Colonic mucosa (tissue), 4 donors: ENCODE measurements around the gene ARHGEF16. TPM values are rescaled to one million over a fixed set of nuclear protein-coding genes. Genes with fewer than 3 reads are reported as not detected.

Experiments
- DNase-seq: peaks from one replicate; pipeline ENCODE4 v3.0.0-alpha.2; 2020
- H3K27ac ChIP-seq: fragments of 200-600 bp; one replicate; pipeline ENCODE4 v1.8.0; 2021
- H3K27me3 ChIP-seq: fragments of 200-600 bp; one replicate; pipeline ENCODE4 v1.8.0; 2021
- H3K36me3 ChIP-seq: fragments of 200-600 bp; one replicate; pipeline ENCODE4 v1.8.0; 2021
- H3K4me1 ChIP-seq: fragments of 200-600 bp; one replicate; pipeline ENCODE4 v1.8.0; 2021; ENCODE audit warnings: mild to moderate bottlenecking
- H3K4me3 ChIP-seq: fragments of 200-600 bp; one replicate; pipeline ENCODE4 v1.8.0; 2021
- H3K9ac ChIP-seq, 2 donors: one replicate each; pipeline ENCODE4 v1.7.0; 2013; ENCODE audit warnings: control low read depth in 2 of 2, low read depth in 2 of 2, low read length in 2 of 2
- H3K9me3 ChIP-seq: fragments of 200-600 bp; one replicate; pipeline ENCODE4 v1.8.0; 2021
- intact Hi-C: fragments of 100-400 bp; cut with DNase I; formaldehyde crosslinking; loops from one replicate; pipeline ENCODE4 v1.14.1; 2022
- total RNA-seq, 2 donors: library from RNA; stranded (reverse); fragmentation: NEBNext Ultra II Directional in 1 of 2; extraction: Animal tissue kit (Norgen Biotek cat#: 25700) in 1 of 2; gene quantifications; one replicate each; pipeline ENCODE4 v1.2.1, GENCODE V29; 2021
- TF ChIP-seq, protein P1 (sequence below): fragments of 200-600 bp; IDR thresholded peaks from one replicate; pipeline ENCODE4 v1.8.0; 2022; ENCODE audit warnings: antibody characterized with exemption, mild to moderate bottlenecking
- donor health status: healthy.
- donor health status: DM: no; HTN: no; CAD: no.
- donor health status: DM: no; HTN: no; CAD: no.

ARHGEF16 gene
- total RNA-seq, 2 donors from 2014 or later, result 77.3 to 90.2 TPM

DNA sequence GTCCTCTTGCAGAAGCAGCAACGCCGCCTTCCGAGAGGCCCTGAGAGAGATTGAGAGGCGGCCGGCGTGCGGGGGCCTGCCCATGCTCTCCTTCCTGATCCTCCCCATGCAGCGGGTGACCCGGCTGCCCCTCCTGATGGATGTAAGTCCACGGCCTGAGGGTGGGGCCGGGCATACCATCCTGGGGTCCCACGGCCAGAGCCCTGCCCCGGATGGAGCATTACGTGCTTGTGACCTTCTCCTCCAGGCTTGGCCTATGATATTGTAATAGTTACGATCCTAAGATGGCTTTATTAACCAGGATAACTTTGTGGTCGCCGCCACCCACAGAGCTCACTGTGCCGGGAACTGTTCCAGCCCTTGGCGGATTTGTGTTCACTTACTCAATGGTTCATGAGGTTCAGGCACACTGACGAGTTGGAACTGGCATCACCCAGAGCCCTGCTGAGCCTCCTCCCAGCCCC lies 18.9 kb downstream of the ARHGEF16 start:
- intact Hi-C loops, result no loop called here
- no peaks in the 10 kb centered on the region for H3K9me3 ChIP-seq
- no peaks in the 10 kb centered on the region for H3K4me1 ChIP-seq
- TF ChIP-seq, protein P1, sequence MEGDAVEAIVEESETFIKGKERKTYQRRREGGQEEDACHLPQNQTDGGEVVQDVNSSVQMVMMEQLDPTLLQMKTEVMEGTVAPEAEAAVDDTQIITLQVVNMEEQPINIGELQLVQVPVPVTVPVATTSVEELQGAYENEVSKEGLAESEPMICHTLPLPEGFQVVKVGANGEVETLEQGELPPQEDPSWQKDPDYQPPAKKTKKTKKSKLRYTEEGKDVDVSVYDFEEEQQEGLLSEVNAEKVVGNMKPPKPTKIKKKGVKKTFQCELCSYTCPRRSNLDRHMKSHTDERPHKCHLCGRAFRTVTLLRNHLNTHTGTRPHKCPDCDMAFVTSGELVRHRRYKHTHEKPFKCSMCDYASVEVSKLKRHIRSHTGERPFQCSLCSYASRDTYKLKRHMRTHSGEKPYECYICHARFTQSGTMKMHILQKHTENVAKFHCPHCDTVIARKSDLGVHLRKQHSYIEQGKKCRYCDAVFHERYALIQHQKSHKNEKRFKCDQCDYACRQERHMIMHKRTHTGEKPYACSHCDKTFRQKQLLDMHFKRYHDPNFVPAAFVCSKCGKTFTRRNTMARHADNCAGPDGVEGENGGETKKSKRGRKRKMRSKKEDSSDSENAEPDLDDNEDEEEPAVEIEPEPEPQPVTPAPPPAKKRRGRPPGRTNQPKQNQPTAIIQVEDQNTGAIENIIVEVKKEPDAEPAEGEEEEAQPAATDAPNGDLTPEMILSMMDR, result no peak
- no peaks in the 10 kb centered on the region for H3K27me3 ChIP-seq
- no peak for DNase-seq
- H3K9ac ChIP-seq, result no peak overlapping the region
- no peaks in the 10 kb centered on the region for H3K36me3 ChIP-seq
- H3K27ac ChIP-seq, result no peak overlapping the region
- no peak overlapping the region for H3K4me3 ChIP-seq

GRCh38 chr1:3474016-3474415 lies 19.6 kb downstream of the ARHGEF16 start:
- intact Hi-C loops, result no loop called here
- TF ChIP-seq, protein P1, result no peak
- Histone ChIP-seq H3K27me3 (no peaks in the 10 kb centered on the region), H3K9ac (no peak overlapping the region), H3K27ac (no peak overlapping the region), H3K36me3 (no peaks in the 10 kb centered on the region), H3K4me3 (no peak overlapping the region), H3K9me3 (no peaks in the 10 kb centered on the region), H3K4me1 (no peaks in the 10 kb centered on the region)
- no peak for DNase-seq

GRCh38 chr1:3474421-3474820 lies 20.0 kb downstream of the ARHGEF16 start:
- no peak for DNase-seq
- Histone ChIP-seq H3K9me3 (no peaks in the 10 kb centered on the region), H3K27ac (no peak overlapping the region), H3K4me3 (no peak overlapping the region), H3K4me1 (no peaks in the 10 kb centered on the region), H3K27me3 (no peaks in the 10 kb centered on the region), H3K9ac (no peak overlapping the region), H3K36me3 (no peaks in the 10 kb centered on the region)
- TF ChIP-seq, protein P1, result no peak
- intact Hi-C loops, result no loop called here

DNA sequence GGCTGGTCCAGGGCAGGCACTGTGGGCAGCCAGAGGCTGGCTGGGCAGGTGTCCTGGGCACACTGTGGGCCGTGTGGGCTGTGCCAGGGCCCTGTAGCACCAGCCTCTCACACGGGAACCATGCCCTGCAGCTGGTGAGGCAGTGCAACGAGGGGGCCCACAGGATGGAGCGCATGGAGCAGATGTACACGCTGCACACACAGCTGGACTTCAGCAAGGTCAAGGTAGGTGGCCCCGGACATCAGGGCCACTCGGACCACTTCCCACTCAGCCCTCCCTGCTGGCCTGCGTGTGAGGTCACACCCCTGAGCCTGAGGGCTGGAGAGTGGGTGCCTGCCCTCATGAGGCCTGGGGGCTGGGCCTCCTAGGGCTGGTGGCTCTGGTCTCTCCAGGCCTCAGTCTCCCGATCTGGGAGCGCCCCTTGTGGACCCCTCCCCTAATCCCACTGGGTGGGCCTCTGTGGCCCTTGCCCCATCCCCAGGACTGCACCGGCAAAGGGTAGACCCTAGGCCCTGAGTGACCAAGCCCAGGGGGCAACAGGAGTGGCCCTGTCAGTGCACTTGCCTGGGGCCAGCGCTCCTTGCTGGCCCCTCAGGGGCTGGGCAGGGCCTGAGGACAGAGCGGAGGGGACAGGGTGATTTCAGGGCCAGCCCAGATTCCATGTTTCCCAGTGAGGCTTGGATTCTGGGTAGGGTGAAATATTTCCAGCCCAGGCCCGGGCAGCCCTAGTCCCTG lies 21.5 kb downstream of the ARHGEF16 start:
- TF ChIP-seq, protein P1, result no peak
- H3K27me3 ChIP-seq, result no peaks in the 10 kb centered on the region
- no peak overlapping the region for H3K27ac ChIP-seq
- no peaks in the 10 kb centered on the region for H3K9me3 ChIP-seq
- intact Hi-C loops, result no loop called here
- H3K4me3 ChIP-seq, result no peak overlapping the region
- no peak for DNase-seq
- H3K9ac ChIP-seq, result no peak overlapping the region
- no peaks in the 10 kb centered on the region for H3K4me1 ChIP-seq
- H3K36me3 ChIP-seq, result no peaks in the 10 kb centered on the region

GRCh38 chr1:3476666-3477065 lies 22.2 kb downstream of the ARHGEF16 start:
- Histone ChIP-seq H3K36me3 (no peaks in the 10 kb centered on the region), H3K4me3 (no peak overlapping the region), H3K9me3 (no peaks in the 10 kb centered on the region), H3K9ac (no peak overlapping the region), H3K27me3 (no peaks in the 10 kb centered on the region), H3K27ac (no peak overlapping the region), H3K4me1 (no peaks in the 10 kb centered on the region)
- intact Hi-C loops, result no loop called here
- TF ChIP-seq, protein P1, result no peak
- no peak for DNase-seq
